ENCODE measurements around the gene ITGA3.

DNA sequence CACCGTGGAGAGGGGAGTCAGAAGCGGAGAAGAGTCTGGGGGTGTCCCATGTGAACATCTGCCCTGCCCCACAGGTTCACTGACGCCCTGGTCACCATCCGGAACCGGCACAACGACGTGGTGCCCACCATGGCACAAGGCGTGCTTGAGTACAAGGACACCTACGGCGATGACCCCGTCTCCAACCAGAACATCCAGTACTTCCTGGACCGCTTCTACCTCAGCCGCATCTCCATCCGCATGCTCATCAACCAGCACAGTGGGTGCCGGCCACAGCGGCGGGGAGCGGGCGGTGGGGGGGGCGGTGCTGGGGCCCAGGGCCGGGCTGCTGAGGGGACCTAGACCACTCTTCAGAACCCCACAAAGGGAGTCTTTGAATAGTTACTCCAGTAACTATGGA, 49.9 kb downstream of the ITGA3 start:
- TF ChIP-seq EZH2 (IDR thresholded peaks at IDR 0.05; ENCODE audit: insufficient read depth, poor library complexity, severe bottlenecking) (no peak), EZH2phosphoT487 (IDR thresholded peaks at IDR 0.05; ENCODE audit: insufficient read depth, low read depth) (no peak)
